GM12878 (cell line): ENCODE measurements around the gene SMIM35. TPM values are rescaled to one million over a fixed set of nuclear protein-coding genes. Genes with fewer than 3 reads are reported as not detected.

Experiments
- ATAC-seq: fragments of 200-7000 bp; cut with Tn5 transposase; 3 replicates; pipeline ENCODE4 v1.9.1; 2020; ENCODE audit warnings: mild to moderate bottlenecking, moderate library complexity
- BruUV-seq: library from RNA; stranded (reverse); fragments of 400-500 nt; replicated peaks from 2 replicates; lab custom pipeline; 2021; lab: Mats Ljungman, UMichigan
- CTCF ChIA-PET: fragments of 300-600 bp; sonication (Branson Sonifier 250); formaldehyde crosslinking; extraction: SDS; loops from one replicate; lab custom pipeline; 2021; ENCODE audit warnings: inconsistent platforms; lab: Yijun Ruan, JAX
- POLR2A ChIA-PET: fragments of 350-600 bp; formaldehyde crosslinking; extraction: SDS; loops from one replicate; lab custom pipeline; 2021; ENCODE audit warnings: inconsistent platforms; lab: Charles Lee
- RAD21 ChIA-PET: fragments of 300-600 bp; sonication (Branson Sonifier 250); formaldehyde crosslinking; loops from one replicate; lab custom pipeline; 2023; ENCODE audit warnings: antibody characterized with exemption; ENCODE audit not compliant: unreplicated experiment; lab: Charles Lee
- SMC1A ChIA-PET: fragments of 300-600 bp; sonication (Branson Sonifier 250); formaldehyde crosslinking; loops from one replicate; lab custom pipeline; 2023; ENCODE audit not compliant: unreplicated experiment, uncharacterized antibody; lab: Charles Lee
- DNase-seq: peaks from one replicate; pipeline ENCODE4 v3.0.0-alpha.2; 2011; ENCODE audit warnings: low read depth, low spot score
- FAIRE-seq: peaks from 3 replicates; lab custom pipeline; 2011; peaks lifted over from hg19 to GRCh38; lab: Jason Lieb, UNC
- H2AFZ ChIP-seq: 2 replicates; pipeline ENCODE4 v1.6.0; 2011; ENCODE audit warnings: low read depth, low read length, control low read depth; ENCODE audit not compliant: control insufficient read depth
- H3K27ac ChIP-seq: 2 replicates; pipeline ENCODE4 v1.5.1; 2011; ENCODE audit warnings: control low read depth; ENCODE audit not compliant: control insufficient read depth, insufficient read depth
- H3K27me3 ChIP-seq, 2 experiments: replicated peaks in 1 of 2; 2 replicates each; pipeline versions ENCODE4 v1.6.0 to v1.6.1; 2011; ENCODE audit warnings: low read length in 1 of 2; ENCODE audit not compliant: control insufficient read depth in 2 of 2, insufficient read depth in 2 of 2
- H3K36me3 ChIP-seq, 2 experiments: 2 replicates each; pipeline ENCODE4 v1.5.1; 2011; ENCODE audit warnings: low read length in 1 of 2; ENCODE audit not compliant: control insufficient read depth in 2 of 2, insufficient read depth in 2 of 2
- H3K4me1 ChIP-seq: 2 replicates; pipeline ENCODE4 v1.6.1; 2011; ENCODE audit warnings: mild to moderate bottlenecking, low read length, moderate library complexity, mixed read lengths; ENCODE audit not compliant: control insufficient read depth, insufficient read depth
- H3K4me2 ChIP-seq: 2 replicates; pipeline ENCODE4 v1.6.0; 2011; ENCODE audit warnings: control low read depth; ENCODE audit not compliant: control insufficient read depth, insufficient read depth
- H3K4me3 ChIP-seq: fragments of 200-600 bp; sonication (generic); 2 replicates; pipeline ENCODE4 v1.5.1; 2016
- H3K79me2 ChIP-seq: 2 replicates; pipeline ENCODE4 v1.6.0; 2011; ENCODE audit warnings: low read length; ENCODE audit not compliant: control insufficient read depth, insufficient read depth
- H3K9ac ChIP-seq: 2 replicates; pipeline ENCODE4 v1.8.0; 2011; ENCODE audit warnings: low read length, control low read depth, mixed read lengths; ENCODE audit not compliant: control insufficient read depth, insufficient read depth
- H3K9me3 ChIP-seq: replicated peaks from 3 replicates; pipeline ENCODE4 v1.5.1; 2011; ENCODE audit warnings: mild to moderate bottlenecking, low read length; ENCODE audit not compliant: control insufficient read depth, insufficient read depth
- H4K20me1 ChIP-seq: 2 replicates; pipeline ENCODE4 v1.6.0; 2011; ENCODE audit not compliant: control insufficient read depth, insufficient read depth
- FOS ChIP-seq: IDR thresholded peaks from 3 replicates; pipeline ENCODE4 v1.6.1; 2011; ENCODE audit warnings: borderline replicate concordance; ENCODE audit not compliant: insufficient read length; ENCODE audit errors: extremely low read depth
- FOXK2 ChIP-seq: fragments of 450-650 bp; IDR thresholded peaks from 2 replicates; pipeline ENCODE4 v1.6.1; 2017; ENCODE audit warnings: mild to moderate bottlenecking, moderate library complexity
- IRF3 ChIP-seq: fragments of 450-650 bp; IDR thresholded peaks from 2 replicates; pipeline ENCODE4 v1.6.1; 2014; ENCODE audit warnings: mild to moderate bottlenecking
- MEF2A ChIP-seq: IDR thresholded peaks from 2 replicates; pipeline ENCODE4 v1.6.1; 2011; ENCODE audit warnings: low read depth, mild to moderate bottlenecking, low read length, moderate library complexity; ENCODE audit not compliant: insufficient read depth
- NFYB ChIP-seq: IDR thresholded peaks from 2 replicates; pipeline ENCODE4 v1.6.1; 2011; ENCODE audit warnings: low read depth, mild to moderate bottlenecking, low read length, improper control_type of control experiment, moderate library complexity; ENCODE audit not compliant: insufficient read depth
- NRF1 ChIP-seq: conservative IDR thresholded peaks from 2 replicates; pipeline ENCODE4 v1.6.1; 2011; ENCODE audit warnings: mild to moderate bottlenecking, low read depth, low read length, improper control_type of control experiment
- RAD51 ChIP-seq: fragments of 450-650 bp; IDR thresholded peaks from 2 replicates; pipeline ENCODE4 v1.6.1; 2016; ENCODE audit warnings: moderate library complexity, mild to moderate bottlenecking, inconsistent platforms
- RB1 ChIP-seq: fragments of 450-650 bp; formaldehyde crosslinking; IDR thresholded peaks from 2 replicates; pipeline ENCODE4 v1.6.1; 2017; ENCODE audit warnings: mild to moderate bottlenecking, borderline replicate concordance
- REST ChIP-seq: IDR thresholded peaks from 2 replicates; pipeline ENCODE4 v1.6.1; 2012; ENCODE audit warnings: mild to moderate bottlenecking, low read depth, low read length
- RFX5 ChIP-seq: IDR thresholded peaks from 2 replicates; pipeline ENCODE4 v1.6.1; 2011; ENCODE audit warnings: low read depth, low read length, improper control_type of control experiment
- SIN3A ChIP-seq: IDR thresholded peaks from 2 replicates; pipeline ENCODE4 v1.6.1; 2012; ENCODE audit warnings: low read depth, low read length, improper control_type of control experiment
- TBL1XR1 ChIP-seq: IDR thresholded peaks from 2 replicates; pipeline ENCODE4 v1.6.1; 2012; ENCODE audit warnings: low read depth, low read length, improper control_type of control experiment
- YBX1 ChIP-seq: fragments of 450-650 bp; IDR thresholded peaks from 2 replicates; pipeline ENCODE4 v1.6.1; 2016; ENCODE audit warnings: antibody characterized with exemption
- ZBTB33 ChIP-seq: fragments of 450-650 bp; IDR thresholded peaks from 2 replicates; pipeline ENCODE4 v1.6.1; 2017; ENCODE audit warnings: mild to moderate bottlenecking
- ZNF207 ChIP-seq: fragments of 450-650 bp; IDR thresholded peaks from 2 replicates; pipeline ENCODE4 v1.6.1; 2014; ENCODE audit warnings: antibody characterized with exemption, mild to moderate bottlenecking, borderline replicate concordance
- WGBS: methylation state at CpG from one replicate; pipeline ENCODE4 v1.1.6; 2016; ENCODE audit warnings: low lambda C conversion rate; ENCODE audit not compliant: insufficient replicate concordance, insufficient coverage; ENCODE audit errors: missing lambda C conversion rate; 5-methylcytosine and 5-hydroxymethylcytosine counted together
- in situ Hi-C: fragments of 300-500 bp; cut with MboI; formaldehyde crosslinking; loops from 9 replicates; pipeline ENCODE4 v1.14.3; 2018; ENCODE audit warnings: mixed read lengths
- intact Hi-C: fragments of 100-400 bp; cut with micrococcal nuclease; formaldehyde crosslinking; loops from one replicate; pipeline ENCODE4 v1.14.2; 2022; ENCODE audit not compliant: unreplicated experiment
- polyA plus RNA-seq, 11 experiments: library from polyadenylated mRNA; depleted of rRNA in 4 of 11; unstranded in 6 of 11; stranded (reverse) in 5 of 11; fragments of >200 nt; fragmentation: Nextera tagmentation in 4 of 11; fragmentation: Illumina TruSeq in 1 of 11; extraction: Ambion mirVana in 4 of 11; extraction: Trizol in 1 of 11; gene quantifications; 1 replicate in 1 of 11; 2 replicates in 10 of 11; pipeline versions ENCODE4 v1.2.1 to v1.2.3, GENCODE V29; 2011 to 2016; ENCODE audit warnings: inconsistent platforms in 2 of 11, missing spikeins in 2 of 11, low read depth in 1 of 11
- total RNA-seq, 4 experiments: library from RNA; depleted of rRNA in 3 of 4; stranded (reverse); fragments of >200 nt in 3 of 4; fragmentation: Illumina TruSeq in 1 of 4; extraction: Trizol in 1 of 4; gene quantifications; 2 replicates each; pipeline versions ENCODE4 v1.2.1 to v1.2.3, GENCODE V29; 2013 to 2021

The SMIM35 gene
- total and polyA plus RNA-seq, 10 of the 15 experiments (the other 5 are each of a cell fraction or from before 2014, with no cell fraction given), result 0.02 to 1.1 (median 0.05) TPM; not detected in 5

GRCh38 chr11:118076754-118077281 lies 9.9 kb downstream of the SMIM35 start, which contains the start of gene TMPRSS4 (continued):
- TF ChIP-seq FOS (no peak), RB1 (no peak)

DNA sequence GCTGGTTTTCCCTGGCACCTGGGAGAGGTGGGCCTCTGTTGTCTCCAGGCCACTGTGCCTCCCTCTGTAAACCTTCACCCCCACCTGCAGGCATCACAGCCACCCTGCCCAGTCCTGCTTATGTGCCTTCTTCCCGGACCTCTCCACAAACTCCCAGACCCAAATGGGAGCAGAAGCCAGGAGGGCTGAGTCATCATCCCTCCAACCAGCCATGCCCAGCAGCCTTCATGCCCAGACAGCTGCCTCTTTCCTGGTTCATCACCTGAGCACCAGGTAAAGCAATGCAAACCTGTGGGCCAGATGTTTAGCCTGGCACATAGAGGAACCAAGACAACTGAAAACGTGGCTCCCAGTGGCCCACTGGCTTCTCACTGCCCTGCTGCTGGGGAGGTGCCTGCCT lies 12.0 kb downstream of the SMIM35 start:
- no peak overlapping the region for H3K4me3 ChIP-seq
- in situ Hi-C loops, result loop anchor here (25.0 kb wide), 1 partner anchor 637 kb away; no protein-coding TSS in a partner anchor
- ChIA-PET CTCF (interaction anchor here (0.7 to 1.0 kb wide), 2 partner anchors 21 to 190 kb away, joined by 3 to 4 read pairs; no protein-coding TSS in a partner anchor), RAD21 (no interaction called here), SMC1A (interaction anchor here (1.0 to 1.3 kb wide), 2 partner anchors 9 to 14 kb away, joined by 3 read pairs; no protein-coding TSS in a partner anchor), POLR2A (no interaction called here)
- no peaks in the 10 kb centered on the region for H3K79me2 ChIP-seq
- FAIRE-seq, result no peak
- H3K9ac ChIP-seq, result no peak overlapping the region
- no peaks in the 10 kb centered on the region for H3K36me3 ChIP-seq
- H3K4me1 ChIP-seq, result no peaks in the 10 kb centered on the region
- no peak overlapping the region for H3K4me2 ChIP-seq
- no peak overlapping the region for H2AFZ ChIP-seq
- H3K9me3 ChIP-seq, result no peaks in the 10 kb centered on the region
- H3K27ac ChIP-seq, result no peak overlapping the region
- intact Hi-C loops, result no loop called here
- 0% methylated on average over 2 of the region's 2 CpGs for WGBS
- no TSS peak for BruUV-seq
- no peak for DNase-seq
- H4K20me1 ChIP-seq, result no peaks in the 10 kb centered on the region
- ATAC-seq, result no peak
- peaks cover 1 to 2% of the 10 kb centered on the region in 2 experiments; a peak in 2 of 4 replicates for H3K27me3 ChIP-seq
- no peak for TF ChIP-seq NFYB
- TF ChIP-seq RAD51, result no peak
- TF ChIP-seq RFX5, result no peak
- TF ChIP-seq FOXK2, result no peak
- no peak for TF ChIP-seq ZNF207
- no peak for TF ChIP-seq YBX1
- no peak for TF ChIP-seq SIN3A
- TF ChIP-seq IRF3, result no peak
- TF ChIP-seq ZBTB33, result no peak
- TF ChIP-seq NRF1, result no peak
- TF ChIP-seq MEF2A, result no peak
- no peak for TF ChIP-seq REST
- no peak for TF ChIP-seq TBL1XR1
